ENCODE data around the gene PLXNC1.

Gene PLXNC1

DNA sequence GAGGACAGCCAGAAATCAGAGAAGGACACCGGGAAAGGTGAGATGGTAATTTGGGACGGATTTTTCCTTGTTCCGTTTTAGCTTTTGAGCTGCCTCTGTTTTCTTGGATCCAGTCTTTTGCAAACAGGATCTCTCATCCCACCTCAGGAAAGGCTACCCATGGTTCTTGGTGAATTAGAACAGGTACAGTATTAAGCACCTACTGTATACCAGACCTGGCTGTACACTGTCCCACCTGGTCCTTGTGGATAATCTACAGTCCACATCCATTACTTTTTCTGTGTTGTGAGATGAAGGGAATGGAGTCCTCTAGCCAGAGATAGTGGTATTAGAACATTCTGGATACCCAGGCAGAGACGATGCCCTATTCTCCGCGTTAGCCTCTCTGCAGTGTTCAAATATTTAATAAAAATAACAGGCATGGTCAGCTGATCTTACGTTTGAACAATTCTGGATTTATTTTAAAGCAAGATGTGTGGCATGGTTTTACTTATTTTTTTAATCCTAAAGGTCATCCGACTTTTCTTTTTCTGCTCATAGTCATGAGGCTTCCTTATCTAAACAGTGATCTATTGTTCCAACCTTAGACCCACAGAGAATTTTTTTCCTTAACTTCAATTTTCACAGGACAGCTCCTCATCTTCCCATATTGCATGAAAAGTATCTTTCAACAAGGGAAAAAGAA lies 18.8 kb downstream of the PLXNC1 start:
- no peaks in the 10 kb centered on the region for H3K9me3 ChIP-seq (ENCODE audit: insufficient read depth, low read depth, low read length)

DNA sequence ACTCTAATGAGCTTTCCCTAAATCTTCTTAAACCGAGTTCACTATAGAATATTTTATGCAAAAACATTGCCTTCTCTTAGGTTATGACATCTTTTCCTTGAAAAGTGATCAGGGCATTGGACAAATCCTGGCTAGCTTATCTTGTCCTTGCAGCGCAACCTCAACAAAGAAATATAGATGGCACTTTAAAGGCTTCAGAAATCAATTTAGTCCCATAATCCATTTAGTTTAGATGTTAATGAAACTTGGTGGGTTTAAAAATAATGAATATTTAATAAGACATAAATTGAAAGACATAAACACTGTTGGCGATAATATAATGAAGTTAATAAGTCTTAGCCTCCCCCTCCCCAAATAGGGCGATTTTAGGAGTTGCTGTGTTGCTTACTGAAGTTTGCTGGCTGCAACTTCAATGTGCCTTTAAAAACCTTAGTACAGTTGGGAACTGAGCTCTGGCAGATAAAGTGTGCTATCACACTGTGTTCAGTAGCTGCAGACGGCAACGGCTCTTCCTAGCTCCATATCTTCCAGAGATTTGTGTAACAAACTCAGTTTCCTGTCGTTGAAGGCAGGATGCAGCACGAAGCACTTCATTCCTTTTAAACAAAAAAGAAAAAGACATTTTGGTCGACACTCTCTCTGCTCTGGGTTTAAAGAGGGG lies 19.5 kb downstream of the PLXNC1 start:
- 0 out of 2 replicates have a peak, but pooled peaks cover 3% of the 10 kb centered on the region for H3F3A ChIP-seq (ENCODE audit: low read depth)
- H3K9ac ChIP-seq (ENCODE audit: low read depth, low read length, poor library complexity, severe bottlenecking) = no peak overlapping the region
- peaks cover 20% of the 10 kb centered on the region; the same call in 1 of the 2 replicates for H3K36me3 ChIP-seq (ENCODE audit: insufficient read depth, low read length)
- H2AFZ ChIP-seq (ENCODE audit: low read length) = no peak overlapping the region
- no peaks in the 10 kb centered on the region for H3K9me3 ChIP-seq (ENCODE audit: insufficient read depth, low read depth, low read length)
- H3K4me3 ChIP-seq (ENCODE audit: low read length, poor library complexity, severe bottlenecking) = no peak overlapping the region
- H3K4me2 ChIP-seq (ENCODE audit: low read depth, low read length, poor library complexity, severe bottlenecking) = no peak overlapping the region
- no peaks in the 10 kb centered on the region for H3K9me2 ChIP-seq (replicated peaks; ENCODE audit: low read depth, low read length)
- no peaks in the 10 kb centered on the region for H3K79me2 ChIP-seq (ENCODE audit: insufficient read depth, low read length)
- H3K4me1 ChIP-seq (ENCODE audit: insufficient read depth, low read length, poor library complexity, severe bottlenecking) = peaks cover 17% of the 10 kb centered on the region
- no peaks in the 10 kb centered on the region for H4K20me1 ChIP-seq (ENCODE audit: insufficient read depth, low read length, poor library complexity, severe bottlenecking)
- TF ChIP-seq CTCF (conservative IDR thresholded peaks at IDR 0.05; ENCODE audit: low read length) = no peak
- no peak for TF ChIP-seq EZH2phosphoT487 (IDR thresholded peaks at IDR 0.05; ENCODE audit: borderline replicate concordance)
- H3K27me3 ChIP-seq (ENCODE audit: insufficient read depth, low read length, poor library complexity, severe bottlenecking) = no peaks in the 10 kb centered on the region

More for the DNA sequence above, 18.8 kb downstream of the PLXNC1 start:
- no peaks in the 10 kb centered on the region for H3K79me2 ChIP-seq (ENCODE audit: insufficient read depth, low read length)
- no peaks in the 10 kb centered on the region for H4K20me1 ChIP-seq (ENCODE audit: insufficient read depth, low read length, poor library complexity, severe bottlenecking)
- no peak overlapping the region for H2AFZ ChIP-seq (ENCODE audit: low read length)
- H3K4me3 ChIP-seq (ENCODE audit: low read length, poor library complexity, severe bottlenecking) = no peak overlapping the region
- H3F3A ChIP-seq (ENCODE audit: low read depth) = 0 out of 2 replicates have a peak, but pooled peaks cover under 1% of the 10 kb centered on the region
- no peaks in the 10 kb centered on the region for H3K27me3 ChIP-seq (ENCODE audit: insufficient read depth, low read length, poor library complexity, severe bottlenecking)
- H3K4me2 ChIP-seq (ENCODE audit: low read depth, low read length, poor library complexity, severe bottlenecking) = no peak overlapping the region
- peaks cover 20% of the 10 kb centered on the region; the same call in 1 of the 2 replicates for H3K36me3 ChIP-seq (ENCODE audit: insufficient read depth, low read length)
- H3K9ac ChIP-seq (ENCODE audit: low read depth, low read length, poor library complexity, severe bottlenecking) = no peak overlapping the region
- TF ChIP-seq CTCF (conservative IDR thresholded peaks at IDR 0.05; ENCODE audit: low read length) (no peak), EZH2phosphoT487 (IDR thresholded peaks at IDR 0.05; ENCODE audit: borderline replicate concordance) (no peak)
- no peaks in the 10 kb centered on the region for H3K9me2 ChIP-seq (replicated peaks; ENCODE audit: low read depth, low read length)
- H3K4me1 ChIP-seq (ENCODE audit: insufficient read depth, low read length, poor library complexity, severe bottlenecking) = peaks cover 15% of the 10 kb centered on the region

DNA sequence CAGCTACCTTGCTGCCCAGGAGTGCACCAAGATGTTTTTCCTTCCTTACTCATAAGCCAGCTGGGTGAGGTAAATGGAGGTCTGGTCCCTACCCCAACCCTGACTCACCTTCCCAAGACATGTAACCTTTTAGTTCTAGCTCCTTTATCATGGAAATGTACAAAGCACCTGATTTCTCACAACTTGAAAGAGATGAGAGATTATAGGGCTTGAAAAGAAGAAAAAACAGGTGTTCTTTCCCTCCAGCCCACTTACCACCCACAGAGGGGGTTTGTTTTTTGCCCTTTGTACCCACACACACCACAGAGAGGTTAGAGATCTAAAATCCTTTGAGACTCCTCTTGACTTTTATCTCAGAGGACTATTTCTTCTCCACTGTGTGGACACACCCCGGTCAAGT lies 21.1 kb downstream of the PLXNC1 start:
- 0 out of 2 replicates have a peak, but pooled peaks cover 5% of the 10 kb centered on the region for H3F3A ChIP-seq (ENCODE audit: low read depth)
- H3K9ac ChIP-seq (ENCODE audit: low read depth, low read length, poor library complexity, severe bottlenecking) = no peak overlapping the region
- TF ChIP-seq EZH2phosphoT487 (IDR thresholded peaks at IDR 0.05; ENCODE audit: borderline replicate concordance) (no peak), CTCF (conservative IDR thresholded peaks at IDR 0.05; ENCODE audit: low read length) (no peak)
- H3K9me2 ChIP-seq (replicated peaks; ENCODE audit: low read depth, low read length) = no peaks in the 10 kb centered on the region
- H3K4me1 ChIP-seq (ENCODE audit: insufficient read depth, low read length, poor library complexity, severe bottlenecking) = peaks cover 33% of the 10 kb centered on the region
- no peak overlapping the region for H2AFZ ChIP-seq (ENCODE audit: low read length)
- H3K4me2 ChIP-seq (ENCODE audit: low read depth, low read length, poor library complexity, severe bottlenecking) = no peak overlapping the region
- H4K20me1 ChIP-seq (ENCODE audit: insufficient read depth, low read length, poor library complexity, severe bottlenecking) = no peaks in the 10 kb centered on the region
- no peaks in the 10 kb centered on the region for H3K9me3 ChIP-seq (ENCODE audit: insufficient read depth, low read depth, low read length)
- no peaks in the 10 kb centered on the region for H3K79me2 ChIP-seq (ENCODE audit: insufficient read depth, low read length)
- no peak overlapping the region for H3K4me3 ChIP-seq (ENCODE audit: low read length, poor library complexity, severe bottlenecking)
- H3K27me3 ChIP-seq (ENCODE audit: insufficient read depth, low read length, poor library complexity, severe bottlenecking) = no peaks in the 10 kb centered on the region
- peaks cover 20% of the 10 kb centered on the region; the same call in 1 of the 2 replicates for H3K36me3 ChIP-seq (ENCODE audit: insufficient read depth, low read length)

Data from Loucy (cell line).